NCI-H146 treated with DMSO at 0.1 percent for 48 hours (cell line): Measurements from ENCODE around the gene SH3PXD2B.
"Not testable (repeated sequence)": the region's sequence is repeated elsewhere in the genome, so short reads cannot be mapped to it uniquely, and the experiment has no call there.

Experiments
- DNase-seq: peaks from one replicate; lab custom pipeline; 2025; ENCODE audit not compliant: unreplicated experiment; lab: John Stamatoyannopoulos, UW

The SH3PXD2B gene

DNA sequence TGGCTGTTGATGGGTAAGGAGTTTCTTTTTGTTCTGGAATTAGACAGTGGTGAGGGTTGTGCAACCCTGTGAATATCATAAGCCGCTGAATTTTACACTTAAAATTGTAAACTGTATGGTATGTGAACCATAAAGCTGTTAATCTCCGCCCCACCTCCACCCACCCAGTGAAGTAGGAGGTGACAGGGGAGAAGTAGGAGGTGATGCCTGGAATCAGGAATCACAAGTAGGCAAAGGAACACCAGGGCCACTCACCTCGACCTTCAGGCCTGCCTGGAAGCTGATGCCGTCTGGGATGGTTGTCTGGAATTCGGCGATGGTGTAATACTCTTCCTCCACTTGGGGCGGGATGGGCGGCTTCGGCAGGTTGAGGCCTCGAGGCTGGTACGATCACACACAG, 108.4 kb downstream of the SH3PXD2B start:
- DNase-seq: no peak

- no peak for DNase-seq
Measured at GRCh38 chr5:172344855-172345409, 109.4 kb downstream of the SH3PXD2B start.

DNA sequence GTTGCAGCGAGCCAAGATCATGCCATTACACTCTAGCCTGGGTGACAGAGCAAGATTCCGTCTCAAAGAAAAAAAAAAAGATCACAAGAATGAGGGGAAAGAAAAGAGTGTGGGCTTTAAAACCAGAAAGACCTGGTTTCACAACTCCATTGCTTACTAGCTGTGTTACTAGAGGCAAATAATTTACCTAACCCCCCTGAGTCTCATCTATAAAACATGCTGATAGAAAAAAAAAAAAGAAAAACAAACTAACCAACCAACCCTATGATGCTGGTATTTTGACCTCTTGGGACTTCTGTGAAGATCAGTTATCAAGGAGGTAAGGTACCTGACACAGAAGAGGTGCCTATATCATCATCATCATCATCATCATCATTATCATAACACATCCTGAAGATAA, 110.6 kb downstream of the SH3PXD2B start:
- DNase-seq: no peak

DNA sequence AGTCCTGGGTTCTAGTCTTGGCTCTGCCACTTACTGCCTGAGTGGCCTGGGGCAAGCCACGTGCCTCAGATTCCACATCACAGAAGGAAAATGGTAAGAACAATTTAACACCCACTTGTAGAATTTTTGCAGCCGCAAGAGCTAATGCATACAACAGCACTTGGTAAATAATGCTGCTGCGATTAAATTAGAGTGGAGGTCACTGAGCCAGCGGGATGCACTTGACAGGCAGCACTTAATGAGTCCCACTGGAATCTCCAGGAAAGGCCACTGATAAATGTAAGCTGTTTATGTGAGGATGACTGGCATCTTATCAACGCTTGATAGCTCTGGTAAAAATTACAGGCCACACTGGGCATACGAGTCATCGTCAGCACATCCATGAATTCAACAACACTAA, 111.4 kb downstream of the SH3PXD2B start:
- no peak for DNase-seq

- no peak for DNase-seq
Measured at GRCh38 chr5:172339264-172340180, 114.8 kb downstream of the SH3PXD2B start.

GRCh38 chr5:172336676-172337285, 117.5 kb downstream of the SH3PXD2B start:
- no peak for DNase-seq

GRCh38 chr5:172336264-172336663, 118.1 kb downstream of the SH3PXD2B start:
- no peak for DNase-seq

GRCh38 chr5:172335721-172336120, 118.6 kb downstream of the SH3PXD2B start:
- DNase-seq: no peak

DNA sequence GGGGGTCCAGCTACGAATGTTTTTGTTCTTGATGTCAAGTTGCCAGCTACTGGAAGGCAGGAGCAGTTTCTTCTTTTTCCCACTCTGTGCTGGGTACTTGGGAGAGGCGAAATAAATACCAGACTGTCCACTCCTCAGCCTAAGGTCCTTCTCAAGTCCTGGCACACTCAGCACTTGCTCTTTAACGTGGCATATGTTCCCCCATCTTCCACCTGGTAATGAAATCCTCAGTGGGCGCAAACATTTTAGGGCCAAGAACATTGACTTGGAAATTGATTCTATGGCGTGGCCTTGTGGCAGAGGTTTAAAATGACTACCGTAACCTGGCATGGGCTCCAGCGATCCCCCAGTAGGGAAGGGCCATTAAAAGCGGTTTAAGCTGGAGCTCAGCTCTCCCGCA, 119.7 kb downstream of the SH3PXD2B start:
- no peak for DNase-seq

GRCh38 chr5:172334196-172334595, 120.1 kb downstream of the SH3PXD2B start:
- DNase-seq: no peak

- DNase-seq: not testable (repeated sequence)
Measured at GRCh38 chr5:172326901-172327300, 127.4 kb downstream of the SH3PXD2B start.

DNA sequence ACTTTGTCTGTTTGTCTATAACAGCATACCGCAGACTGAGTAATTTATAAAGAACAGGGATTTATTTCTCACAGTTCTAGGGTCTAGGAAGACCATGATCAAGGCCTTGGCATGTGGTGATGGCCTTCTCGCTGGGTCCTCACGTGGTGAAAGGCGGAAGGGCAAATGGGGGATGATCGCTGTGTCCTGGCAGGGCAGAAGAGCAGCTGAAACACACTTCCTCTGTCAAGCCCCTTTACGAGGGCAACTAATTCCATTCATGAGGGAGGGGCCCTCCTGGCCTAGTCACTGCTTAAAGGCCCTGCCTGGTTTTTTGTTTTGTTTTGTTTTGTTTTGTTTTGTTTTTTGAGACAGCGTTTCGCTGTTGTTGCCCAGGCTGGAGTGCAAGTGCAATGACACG, 128.9 kb downstream of the SH3PXD2B start:
- no peak for DNase-seq

DNA sequence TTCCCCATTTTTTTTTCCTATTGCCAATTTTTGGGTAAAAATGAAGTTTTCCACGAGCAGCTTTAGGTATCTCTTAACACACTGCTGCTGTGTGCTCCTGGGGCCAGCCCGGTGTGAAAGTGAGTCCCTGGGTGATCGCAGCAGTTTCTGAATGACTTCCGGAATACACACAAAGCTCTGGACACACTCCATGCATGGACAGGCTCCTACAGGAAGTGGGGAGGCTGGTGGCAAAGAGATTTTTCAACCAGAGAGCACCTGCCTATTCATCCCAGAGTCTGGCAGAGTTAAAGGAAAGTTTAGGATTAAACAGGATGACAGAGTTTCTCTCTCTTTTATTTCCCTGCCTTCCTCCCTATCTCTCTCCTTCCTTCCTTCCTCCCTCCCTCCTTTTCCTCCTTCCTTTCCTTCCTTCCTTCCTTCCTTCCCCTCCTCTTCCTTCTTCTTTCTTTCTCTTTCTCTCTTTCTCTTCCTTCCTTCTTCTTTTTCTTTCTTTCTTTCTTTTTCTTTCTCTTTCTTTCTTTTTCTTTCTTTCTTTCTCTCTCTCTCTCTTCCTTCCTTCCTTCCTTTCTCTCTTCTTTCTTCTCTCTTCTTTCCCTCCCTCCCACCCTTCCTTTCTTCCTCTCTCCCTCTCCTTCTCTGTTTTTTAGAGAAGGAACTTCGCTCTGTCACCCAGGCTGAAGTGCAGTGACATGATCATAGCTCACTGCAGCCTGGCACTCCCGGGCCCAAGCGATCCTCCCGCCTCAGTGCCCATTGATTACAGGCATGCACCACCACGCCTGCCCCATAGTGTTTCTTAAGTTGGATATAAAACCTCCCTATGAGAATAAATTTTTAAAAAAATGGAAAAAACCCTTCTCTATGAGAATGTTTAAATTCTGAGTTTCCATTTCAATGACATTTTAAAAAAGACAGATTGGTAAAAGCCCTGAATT, 132.0 kb downstream of the SH3PXD2B start:
- peak; percentile 10 for DNase-seq

GRCh38 chr5:172321593-172321992, 132.7 kb downstream of the SH3PXD2B start:
- DNase-seq: peak; percentile 23

- no peak for DNase-seq
Measured at GRCh38 chr5:172319708-172320441, 134.4 kb downstream of the SH3PXD2B start.

DNA sequence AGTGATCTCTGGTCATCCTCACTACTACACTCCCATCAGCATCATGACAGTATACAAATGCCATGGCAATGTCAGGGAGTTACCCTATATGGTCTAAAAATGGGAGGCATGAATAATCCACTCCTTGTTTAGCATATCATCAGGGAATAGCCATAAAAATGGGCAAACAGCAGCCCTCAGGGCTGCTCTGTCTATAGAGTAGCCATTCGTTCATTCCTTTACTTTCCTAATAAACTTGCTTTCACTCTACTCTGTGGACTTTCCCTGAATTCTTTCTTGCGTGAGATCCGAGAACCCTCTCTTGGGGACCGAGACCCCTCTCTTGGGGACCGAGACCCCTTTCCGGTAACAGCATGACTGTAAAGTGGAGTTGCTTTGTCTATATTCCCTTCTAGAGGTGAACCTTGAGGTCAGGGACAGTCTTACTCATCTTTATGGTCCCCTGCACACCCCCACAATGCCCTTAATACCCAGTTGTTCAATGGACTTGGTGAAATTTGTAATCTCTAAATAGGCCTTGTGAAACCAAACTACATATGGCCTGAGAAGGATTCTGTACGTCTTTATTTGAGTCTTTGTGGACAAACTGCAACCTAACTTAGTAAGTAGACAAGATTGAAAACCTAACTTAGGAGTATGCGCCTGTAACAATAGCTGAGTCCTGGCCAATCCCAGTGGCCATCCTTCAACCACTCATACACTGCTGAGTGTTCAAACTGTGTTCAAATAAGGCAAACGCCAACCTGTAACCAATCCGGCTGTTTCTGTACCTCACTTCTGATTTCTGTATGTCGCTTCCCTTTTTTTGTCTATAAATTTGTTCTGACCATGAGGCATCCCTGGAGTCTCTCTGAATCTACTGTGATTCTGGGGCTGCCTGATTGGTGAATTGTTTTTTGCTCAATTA, 138.5 kb downstream of the SH3PXD2B start:
- no peak for DNase-seq

DNA sequence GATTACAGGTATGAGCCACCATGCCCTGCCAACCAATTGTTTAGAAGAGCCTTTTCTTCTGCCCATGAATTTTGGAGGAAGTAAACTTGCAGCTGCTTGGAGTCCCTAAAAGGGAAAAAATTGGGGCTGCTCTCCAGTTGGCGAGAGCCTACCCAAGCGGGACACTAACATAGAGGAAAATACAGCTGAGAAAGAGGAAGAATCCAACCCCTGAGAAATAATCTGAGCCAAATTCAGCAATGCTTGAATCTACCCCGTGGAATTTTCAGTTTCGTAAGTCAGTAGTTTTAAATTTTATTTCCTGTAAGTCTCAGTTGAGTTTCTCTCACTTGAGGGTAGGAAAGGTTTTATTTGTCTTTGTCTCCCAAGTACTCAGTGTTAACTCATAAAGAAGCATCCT, 140.4 kb downstream of the SH3PXD2B start:
- DNase-seq: no peak

DNA sequence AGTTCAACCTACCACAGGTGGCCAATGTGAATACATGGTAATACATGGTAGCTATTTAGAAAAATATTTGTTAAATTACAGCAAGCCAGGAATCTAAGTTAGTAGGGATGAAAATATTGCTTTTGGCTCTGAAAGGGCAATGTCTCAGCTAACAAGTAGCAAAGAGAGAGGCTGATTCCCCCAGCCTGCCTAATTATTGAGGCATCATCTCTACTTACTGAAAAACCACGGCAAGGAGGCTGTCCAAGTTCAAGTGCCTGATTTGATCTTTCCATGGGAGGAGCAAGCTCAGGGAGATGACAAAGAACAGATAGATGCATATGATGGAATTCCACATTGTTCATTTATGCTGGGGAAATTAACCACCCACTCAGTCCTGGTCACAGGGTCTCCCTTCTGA, 142.0 kb downstream of the SH3PXD2B start:
- DNase-seq: no peak

DNA sequence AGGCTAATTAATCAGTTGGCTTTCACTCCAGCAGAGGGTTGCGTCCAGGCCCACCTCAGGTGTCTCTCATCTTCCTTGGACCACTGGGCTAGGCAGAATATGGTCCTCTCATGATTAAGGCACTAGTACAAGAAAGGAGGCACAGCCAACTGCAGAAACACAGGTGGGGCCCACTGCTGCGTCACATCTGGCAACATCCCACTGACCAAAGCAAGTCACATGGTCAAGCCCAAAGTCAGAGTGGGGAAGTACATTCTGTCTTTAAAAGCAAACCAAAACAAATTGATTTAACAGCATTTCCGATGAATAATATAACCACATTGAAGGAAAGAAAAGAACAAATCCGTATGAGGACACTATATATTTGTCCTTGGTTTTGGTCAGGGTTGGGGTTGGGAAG, 142.7 kb downstream of the SH3PXD2B start:
- DNase-seq: no peak
